Trophoblast cell (in vitro differentiated cells and primary cell): ENCODE data around the gene NR6A1.

Source experiments
- DNase-seq, 2 donors: peaks; one replicate each; pipeline ENCODE4 v3.0.0-alpha.2; 2016
- H2AFZ ChIP-seq: 2 replicates; pipeline ENCODE4 v1.6.1; 2013; ENCODE audit warnings: low read length, moderate library complexity, mild to moderate bottlenecking; ENCODE audit not compliant: insufficient read depth, poor library complexity
- H2AK5ac ChIP-seq: 2 replicates; pipeline ENCODE4 v1.6.1; 2013; ENCODE audit warnings: mild to moderate bottlenecking, low read length
- H2BK120ac ChIP-seq: 2 replicates; pipeline ENCODE4 v1.6.1; 2013; ENCODE audit warnings: low read length, mild to moderate bottlenecking, moderate library complexity; ENCODE audit not compliant: insufficient read depth, poor library complexity
- H2BK12ac ChIP-seq: 2 replicates; pipeline ENCODE4 v1.6.1; 2013; ENCODE audit warnings: mild to moderate bottlenecking, low read length, moderate library complexity
- H2BK5ac ChIP-seq: 2 replicates; pipeline ENCODE4 v1.6.1; 2013; ENCODE audit warnings: low read length, low read depth, moderate library complexity, mild to moderate bottlenecking; ENCODE audit not compliant: poor library complexity
- H3K14ac ChIP-seq: 2 replicates; pipeline ENCODE4 v1.6.1; 2013; ENCODE audit warnings: mild to moderate bottlenecking, low read length
- H3K18ac ChIP-seq: 2 replicates; pipeline ENCODE4 v1.6.1; 2013; ENCODE audit warnings: mild to moderate bottlenecking, low read length
- H3K23ac ChIP-seq: 2 replicates; pipeline ENCODE4 v1.6.1; 2013; ENCODE audit warnings: low read length
- H3K27ac ChIP-seq: 2 replicates; pipeline ENCODE4 v1.5.1; 2013; ENCODE audit warnings: low read depth, mild to moderate bottlenecking, inconsistent platforms, low read length, moderate library complexity
- H3K27me3 ChIP-seq: 2 replicates; pipeline ENCODE4 v1.6.1; 2013; ENCODE audit warnings: inconsistent platforms, mild to moderate bottlenecking, low read length, moderate library complexity; ENCODE audit not compliant: insufficient read depth
- H3K36me3 ChIP-seq, 2 experiments: 1 replicate in 1 of 2; 2 replicates in 1 of 2; pipeline ENCODE4 v1.6.1; 2013; ENCODE audit warnings: low read length in 2 of 2, mild to moderate bottlenecking in 2 of 2, moderate library complexity in 1 of 2; ENCODE audit not compliant: insufficient read depth in 2 of 2, control insufficient read depth in 1 of 2
- H3K4ac ChIP-seq: 2 replicates; pipeline ENCODE4 v1.6.1; 2013; ENCODE audit warnings: low read depth, mild to moderate bottlenecking, low read length, moderate library complexity
- H3K4me1 ChIP-seq, 2 experiments: 1 replicate in 1 of 2; 2 replicates in 1 of 2; pipeline ENCODE4 v1.6.1; 2013; ENCODE audit warnings: low read length in 2 of 2, mild to moderate bottlenecking in 2 of 2, moderate library complexity in 1 of 2; ENCODE audit not compliant: insufficient read depth in 2 of 2, control insufficient read depth in 1 of 2
- H3K4me2 ChIP-seq: 2 replicates; pipeline ENCODE4 v1.6.1; 2013; ENCODE audit warnings: inconsistent platforms, mild to moderate bottlenecking, low read length, moderate library complexity
- H3K4me3 ChIP-seq: 2 replicates; pipeline ENCODE4 v1.5.1; 2013; ENCODE audit warnings: mild to moderate bottlenecking, low read depth, low read length, inconsistent platforms
- H3K79me1 ChIP-seq: one replicate; pipeline ENCODE4 v1.6.1; 2013; ENCODE audit warnings: low read length
- H3K79me2 ChIP-seq: 2 replicates; pipeline ENCODE4 v1.6.1; 2013; ENCODE audit warnings: low read length, mild to moderate bottlenecking; ENCODE audit not compliant: control insufficient read depth, insufficient read depth, poor library complexity
- H3K9ac ChIP-seq: 2 replicates; pipeline ENCODE4 v1.6.1; 2013; ENCODE audit warnings: mild to moderate bottlenecking, low read length
- H3K9me3 ChIP-seq: 2 replicates; pipeline ENCODE4 v1.6.1; 2013; ENCODE audit warnings: low read depth, mild to moderate bottlenecking, control low read depth, inconsistent platforms, low read length; ENCODE audit not compliant: insufficient read depth
- H4K12ac ChIP-seq: 2 replicates; pipeline ENCODE4 v1.6.1; 2013; ENCODE audit warnings: low read depth, mild to moderate bottlenecking, low read length, moderate library complexity
- H4K8ac ChIP-seq: 2 replicates; pipeline ENCODE4 v1.6.1; 2013; ENCODE audit warnings: low read depth, mild to moderate bottlenecking, low read length, moderate library complexity
- H4K91ac ChIP-seq: one replicate; pipeline ENCODE4 v1.6.1; 2013; ENCODE audit warnings: low read depth, mild to moderate bottlenecking, low read length, moderate library complexity
- WGBS: extraction: QIAGEN DNeasy Blood & Tissue Kit; methylation state at CpG from one replicate; pipeline ENCODE4 v1.1.7; 2013; ENCODE audit warnings: missing lambda C conversion rate; ENCODE audit not compliant: insufficient read length, insufficient coverage; ENCODE audit errors: extremely low coverage; 5-methylcytosine and 5-hydroxymethylcytosine counted together

Gene NR6A1

DNA sequence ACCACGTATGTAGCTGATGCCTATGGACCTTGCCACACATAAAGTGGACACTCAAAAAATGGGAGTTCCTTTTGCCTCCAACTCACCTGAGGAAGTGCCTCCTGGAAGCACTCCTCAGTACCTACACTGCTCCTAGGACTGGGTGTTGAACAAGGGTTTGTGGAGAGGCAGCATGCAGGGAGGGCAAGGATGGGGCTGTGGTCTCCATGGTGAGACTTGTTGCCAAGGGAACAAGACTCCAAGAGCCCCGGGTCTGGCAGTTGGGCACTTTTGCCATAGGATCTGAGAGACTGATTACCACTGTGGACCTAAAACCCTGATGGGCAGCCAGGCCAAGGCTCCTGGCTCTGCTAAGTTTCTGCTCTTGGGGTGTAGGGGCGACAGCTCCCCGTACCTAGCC, 257.0 kb downstream of the NR6A1 start:
- peaks cover 10% of the 10 kb centered on the region for H3K79me1 ChIP-seq

DNA sequence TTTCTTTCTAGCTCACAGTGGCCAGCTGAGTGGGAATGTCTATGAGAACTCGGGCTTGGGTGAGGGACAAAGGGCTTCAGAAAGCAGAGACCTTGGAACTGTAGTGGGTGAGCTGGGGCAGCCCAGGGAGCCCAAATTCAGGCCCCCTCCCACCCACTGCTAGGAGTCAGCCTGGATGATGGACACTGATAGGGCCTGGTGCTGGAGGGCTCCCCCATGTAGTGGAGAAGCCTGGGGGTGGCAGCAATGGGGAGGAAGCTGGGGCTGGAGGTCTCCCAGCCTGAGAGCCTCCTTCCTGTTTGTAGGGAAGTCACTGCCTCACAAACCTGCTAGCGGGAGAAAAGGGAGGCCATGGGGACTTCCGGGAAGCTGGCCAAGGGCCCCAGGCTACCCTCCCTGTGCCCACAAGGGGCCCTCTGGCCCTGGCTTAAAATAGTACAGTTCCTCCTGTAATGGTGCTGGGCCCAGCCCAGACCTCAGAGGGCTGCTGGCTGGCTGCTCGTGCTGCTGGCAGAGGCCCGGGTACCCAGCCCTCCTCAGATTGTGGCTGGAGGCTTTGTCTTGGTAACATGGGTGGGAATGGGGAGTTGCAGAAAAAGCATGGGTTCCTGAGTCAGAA, 257.6 kb downstream of the NR6A1 start:
- Histone ChIP-seq H3K18ac (no peak overlapping the region), H4K8ac (no peak overlapping the region), H3K79me1 (peaks cover 8% of the 10 kb centered on the region), H2AK5ac (no peak overlapping the region), H3K4me2 (no peak overlapping the region), H2BK12ac (no peak overlapping the region), H2BK120ac (no peak overlapping the region), H3K23ac (no peak overlapping the region), H3K27ac (no peak overlapping the region), H3K36me3 (no peaks in the 10 kb centered on the region), H2AFZ (no peak overlapping the region), H3K9me3 (no peaks in the 10 kb centered on the region), H3K14ac (no peak overlapping the region), H4K91ac (no peak overlapping the region), H3K79me2 (no peaks in the 10 kb centered on the region), H3K4ac (no peak overlapping the region), H3K9ac (no peak overlapping the region), H3K4me1 (peaks cover 6 to 11% of the 10 kb centered on the region in 2 experiments), H2BK5ac (no peak overlapping the region), H4K12ac (no peak overlapping the region), H3K4me3 (no peak overlapping the region), H3K27me3 (no peaks in the 10 kb centered on the region)
- no peak for DNase-seq
- no CpG with 5 or more reads among the region's 5 CpGs for WGBS

More for the DNA sequence above, 257.0 kb downstream of the NR6A1 start:
- no CpG with 5 or more reads among the region's 4 CpGs for WGBS
- Histone ChIP-seq H4K8ac (no peak overlapping the region), H2BK12ac (no peak overlapping the region), H2BK120ac (no peak overlapping the region), H3K27me3 (no peaks in the 10 kb centered on the region), H3K23ac (no peak overlapping the region), H2AFZ (no peak overlapping the region), H2BK5ac (no peak overlapping the region), H3K14ac (no peak overlapping the region), H4K91ac (no peak overlapping the region), H3K4me3 (no peak overlapping the region), H3K4me2 (no peak overlapping the region), H3K4me1 (peaks cover 6 to 15% of the 10 kb centered on the region in 2 experiments), H3K79me2 (no peaks in the 10 kb centered on the region), H3K9me3 (no peaks in the 10 kb centered on the region), H3K9ac (peak overlapping the region; percentile 25), H3K27ac (no peak overlapping the region), H3K36me3 (no peaks in the 10 kb centered on the region), H3K18ac (no peak overlapping the region), H3K4ac (no peak overlapping the region), H2AK5ac (no peak overlapping the region), H4K12ac (no peak overlapping the region)
- DNase-seq = no peak

GRCh38 chr9:124512806-124513204, 258.3 kb downstream of the NR6A1 start:
- H2AK5ac ChIP-seq = no peak overlapping the region
- no peak for DNase-seq
- H3K27ac ChIP-seq = no peak overlapping the region
- H3K9ac ChIP-seq = no peak overlapping the region
- no peaks in the 10 kb centered on the region for H3K79me2 ChIP-seq
- no peak overlapping the region for H2AFZ ChIP-seq
- H3K14ac ChIP-seq = no peak overlapping the region
- H4K12ac ChIP-seq = no peak overlapping the region
- H3K4ac ChIP-seq = no peak overlapping the region
- no peak overlapping the region for H3K23ac ChIP-seq
- no peak overlapping the region for H3K4me2 ChIP-seq
- H3K9me3 ChIP-seq = no peaks in the 10 kb centered on the region
- WGBS = no CpG with 5 or more reads among the region's 9 CpGs
- H2BK5ac ChIP-seq = no peak overlapping the region
- no peaks in the 10 kb centered on the region for H3K36me3 ChIP-seq
- H4K8ac ChIP-seq = no peak overlapping the region
- no peak overlapping the region for H2BK12ac ChIP-seq
- no peaks in the 10 kb centered on the region for H3K27me3 ChIP-seq
- H3K79me1 ChIP-seq = peaks cover 5% of the 10 kb centered on the region
- H4K91ac ChIP-seq = no peak overlapping the region
- H3K4me3 ChIP-seq = no peak overlapping the region
- H3K18ac ChIP-seq = no peak overlapping the region
- no peak overlapping the region for H2BK120ac ChIP-seq
- H3K4me1 ChIP-seq = peaks cover 0 to 7% of the 10 kb centered on the region in 2 experiments

DNA sequence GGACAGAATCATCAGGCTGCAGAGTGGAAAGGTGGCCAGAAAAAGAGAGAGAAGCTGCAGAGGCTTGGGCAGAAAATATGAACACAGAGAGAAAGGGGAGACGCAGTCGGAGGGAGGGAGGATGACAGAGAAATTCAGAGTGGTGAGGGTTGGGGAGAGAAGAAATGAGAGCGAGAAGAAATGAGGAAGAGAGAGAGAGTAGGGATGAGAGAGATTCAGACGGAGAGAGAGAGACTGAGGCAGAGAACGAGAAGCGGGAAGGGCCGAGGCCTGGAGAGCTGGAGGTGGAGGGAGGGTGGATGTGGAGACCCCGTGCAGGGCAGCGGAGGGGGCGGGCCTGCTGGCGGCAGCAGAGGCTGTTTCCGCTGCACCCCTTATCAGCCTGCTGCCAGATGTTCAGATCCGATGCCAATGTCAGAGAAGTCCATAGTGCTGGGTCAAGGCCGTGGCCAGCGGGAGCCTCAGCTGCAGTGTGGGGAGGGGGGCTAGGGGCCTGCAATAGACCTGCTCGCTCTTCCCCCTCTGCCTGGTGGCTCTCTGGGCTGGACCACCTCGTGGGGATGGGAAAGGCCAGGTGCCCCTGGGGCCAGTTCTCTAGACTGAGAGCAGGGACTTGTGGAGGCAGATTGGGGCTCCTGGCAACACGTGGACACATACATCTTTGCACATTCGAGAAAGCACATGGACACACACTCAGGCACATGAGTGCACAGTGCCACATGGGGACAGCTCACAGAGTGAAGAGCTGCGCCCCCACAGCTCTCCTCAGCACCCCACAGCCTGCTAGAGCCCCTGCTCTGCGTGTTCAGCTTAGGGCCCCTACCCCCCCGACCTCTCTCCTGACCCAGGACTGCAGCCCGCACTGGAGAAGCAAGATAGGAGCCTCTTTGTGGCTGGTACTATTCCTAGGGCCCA, 259.0 kb downstream of the NR6A1 start:
- WGBS = 100% methylated on average over 4 of the region's 23 CpGs
- H3K27ac ChIP-seq = no peak overlapping the region
- H3K36me3 ChIP-seq = no peaks in the 10 kb centered on the region

More for the DNA sequence above, 259.0 kb downstream of the NR6A1 start:
- H3K79me1 ChIP-seq = peaks cover 1% of the 10 kb centered on the region
- no peaks in the 10 kb centered on the region for H3K27me3 ChIP-seq
- no peak overlapping the region for H3K14ac ChIP-seq
- no peak overlapping the region for H2BK12ac ChIP-seq
- no peak for DNase-seq
- H2AFZ ChIP-seq = no peak overlapping the region
- no peak overlapping the region for H4K91ac ChIP-seq
- H3K4me3 ChIP-seq = no peak overlapping the region
- H2BK5ac ChIP-seq = no peak overlapping the region
- no peak overlapping the region for H3K9ac ChIP-seq
- H3K23ac ChIP-seq = no peak overlapping the region
- H3K79me2 ChIP-seq = no peaks in the 10 kb centered on the region
- H4K12ac ChIP-seq = no peak overlapping the region
- H3K4me2 ChIP-seq = no peak overlapping the region
- H3K4me1 ChIP-seq = peaks cover 0 to 2% of the 10 kb centered on the region in 2 experiments
- no peak overlapping the region for H2BK120ac ChIP-seq
- no peak overlapping the region for H3K4ac ChIP-seq
- no peak overlapping the region for H2AK5ac ChIP-seq
- H3K18ac ChIP-seq = no peak overlapping the region
- H3K9me3 ChIP-seq = no peaks in the 10 kb centered on the region
- no peak overlapping the region for H4K8ac ChIP-seq
